B cell (primary cell): ENCODE results near the gene GSTT4. TPM values are rescaled to one million over a fixed set of nuclear protein-coding genes. Genes with fewer than 3 reads are reported as not detected.

ENCODE experiments used
- ATAC-seq: fragments of 200-7000 bp; cut with Tn5 transposase; one replicate; pipeline ENCODE4 v1.10.0; 2021; ENCODE audit warnings: low read depth, mild to moderate bottlenecking, moderate number of reproducible peaks, moderate library complexity
- CTCF ChIA-PET: fragments of 350-600 bp; sonication (Branson Sonifier 250); formaldehyde crosslinking; loops from one replicate; lab custom pipeline; 2021; ENCODE audit warnings: antibody characterized with exemption, inconsistent platforms; lab: Charles Lee
- POLR2A ChIA-PET: fragments of 350-600 bp; sonication (Branson Sonifier 250); formaldehyde crosslinking; loops from one replicate; lab custom pipeline; 2021; ENCODE audit warnings: antibody characterized with exemption; lab: Charles Lee
- DNase-seq: peaks from one replicate; pipeline ENCODE4 v3.0.0; 2013
- H2AFZ ChIP-seq: 2 replicates; pipeline ENCODE4 v1.6.1; 2012; ENCODE audit warnings: mild to moderate bottlenecking, low read depth, low read length; ENCODE audit not compliant: insufficient read depth, poor library complexity, severe bottlenecking
- H3K27ac ChIP-seq, 2 donors: 1 replicate in 1 of 2; 2 replicates in 1 of 2; pipeline ENCODE4 v1.5.1; 2012 to 2013; ENCODE audit warnings: low read length in 2 of 2, mild to moderate bottlenecking in 2 of 2, moderate library complexity in 1 of 2
- H3K27me3 ChIP-seq, 4 experiments: fragments of 200-600 bp in 1 of 4; sonication (generic) in 1 of 4; replicated peaks in 1 of 4; 1 replicate in 2 of 4; 2 replicates in 2 of 4; pipeline versions ENCODE4 v1.6.1 to v1.7.0; 2013 to 2016; ENCODE audit warnings: low read length in 3 of 4, mild to moderate bottlenecking in 2 of 4, mixed read lengths in 1 of 4, moderate library complexity in 1 of 4; ENCODE audit not compliant: insufficient read depth in 4 of 4, control insufficient read depth in 3 of 4; ENCODE audit errors: control extremely low read depth in 1 of 4
- H3K36me3 ChIP-seq, 2 experiments: replicated peaks in 1 of 2; 1 replicate in 1 of 2; 2 replicates in 1 of 2; pipeline versions ENCODE4 v1.6.1 to v1.7.1; 2013; ENCODE audit warnings: low read length in 1 of 2; ENCODE audit not compliant: insufficient read depth in 2 of 2, control insufficient read depth in 1 of 2; ENCODE audit errors: control extremely low read depth in 1 of 2, extremely low read depth in 1 of 2
- H3K4me1 ChIP-seq, 2 donors: fragments of 200-600 bp in 1 of 2; sonication (generic) in 1 of 2; 1 replicate in 1 of 2; 2 replicates in 1 of 2; pipeline versions ENCODE4 v1.5.1 to v1.6.1; 2013 to 2017; ENCODE audit warnings: low read length in 2 of 2; ENCODE audit not compliant: control insufficient read depth in 2 of 2, insufficient read depth in 2 of 2
- H3K4me2 ChIP-seq: replicated peaks from 2 replicates; pipeline ENCODE3; 2012; ENCODE audit warnings: mild to moderate bottlenecking, low read depth, low read length; ENCODE audit not compliant: poor library complexity, severe bottlenecking
- H3K4me3 ChIP-seq, 5 experiments: fragments of 200-600 bp in 1 of 5; sonication (generic) in 1 of 5; 1 replicate in 3 of 5; 2 replicates in 2 of 5; pipeline versions ENCODE4 v1.5.1 to v1.7.0; 2011 to 2016; ENCODE audit warnings: low read length in 4 of 5, mild to moderate bottlenecking in 4 of 5, low read depth in 2 of 5, control low read depth in 1 of 5, moderate library complexity in 1 of 5; ENCODE audit not compliant: insufficient read depth in 1 of 5; ENCODE audit errors: control extremely low read depth in 1 of 5, extremely low read depth in 1 of 5
- H3K79me2 ChIP-seq: fragments of 200-600 bp; sonication (generic); one replicate; pipeline ENCODE4 v1.6.0; 2016; ENCODE audit warnings: low read length; ENCODE audit not compliant: control insufficient read depth, insufficient read depth
- H3K9ac ChIP-seq: fragments of 200-600 bp; sonication (generic); 2 replicates; pipeline ENCODE4 v1.6.1; 2017; ENCODE audit warnings: mild to moderate bottlenecking, low read length, moderate library complexity
- H3K9me3 ChIP-seq, 3 donors: one replicate each; pipeline versions ENCODE4 v1.6.1 to v1.7.1; 2013; ENCODE audit warnings: low read length in 2 of 3; ENCODE audit not compliant: control insufficient read depth in 2 of 3, insufficient read depth in 1 of 3; ENCODE audit errors: control extremely low read depth in 1 of 3
- H4K20me1 ChIP-seq: 2 replicates; pipeline ENCODE4 v1.6.0; 2012; ENCODE audit warnings: mild to moderate bottlenecking, low read length; ENCODE audit not compliant: insufficient read depth, control insufficient read depth, poor library complexity, severe bottlenecking
- H3K27ac Mint-ChIP-seq: one replicate; pipeline ENCODE4 v1.8.0; 2021; ENCODE audit warnings: mixed read lengths
- H3K27me3 Mint-ChIP-seq: one replicate; pipeline ENCODE4 v1.8.0; 2021; ENCODE audit warnings: mixed read lengths
- H3K4me1 Mint-ChIP-seq: one replicate; pipeline ENCODE4 v1.8.0; 2021; ENCODE audit warnings: mixed read lengths
- H3K4me3 Mint-ChIP-seq: one replicate; pipeline ENCODE4 v1.8.0; 2021; ENCODE audit warnings: mixed read lengths
- H3K9me3 Mint-ChIP-seq: one replicate; pipeline ENCODE4 v1.8.0; 2022; ENCODE audit warnings: mixed read lengths; ENCODE audit not compliant: insufficient read depth
- EZH2 ChIP-seq: IDR thresholded peaks from 2 replicates; pipeline ENCODE4 v1.6.1; 2012; ENCODE audit warnings: borderline replicate concordance, low read depth, mild to moderate bottlenecking, moderate library complexity, low read length; ENCODE audit not compliant: insufficient read depth, poor library complexity, severe bottlenecking
- whole genome bisulfite sequencing: methylation state at CpG from one replicate; pipeline ENCODE4 v1.1.5; 2013; ENCODE audit warnings: missing lambda C conversion rate; ENCODE audit not compliant: insufficient coverage; 5-methylcytosine and 5-hydroxymethylcytosine counted together
- intact Hi-C: fragments of 100-400 bp; cut with micrococcal nuclease; formaldehyde crosslinking; loops from one replicate; pipeline ENCODE4 v1.10.0; 2022
- polyA plus RNA-seq: library from polyadenylated mRNA; depleted of rRNA; stranded (reverse); fragments of >200 nt; gene quantifications from 2 replicates; pipeline ENCODE4 v1.2.3, GENCODE V29; 2012
- total RNA-seq, 2 donors: library from RNA; stranded (reverse); fragments of 120-200 nt in 1 of 2; gene quantifications; 1 replicate in 1 of 2; 2 replicates in 1 of 2; pipeline versions ENCODE4 v1.2.3 to v1.2.4, GENCODE V29; 2013 to 2022
- TF ChIP-seq, protein P1 (sequence below): fragments of 200-600 bp; IDR thresholded peaks from one replicate; pipeline ENCODE4 v1.8.0; 2022; ENCODE audit warnings: antibody characterized with exemption, mild to moderate bottlenecking

The GSTT4 gene
- total and polyA plus RNA-seq, 2 donors (not counting 1 experiment from before 2014, with no cell fraction given) = not detected

DNA sequence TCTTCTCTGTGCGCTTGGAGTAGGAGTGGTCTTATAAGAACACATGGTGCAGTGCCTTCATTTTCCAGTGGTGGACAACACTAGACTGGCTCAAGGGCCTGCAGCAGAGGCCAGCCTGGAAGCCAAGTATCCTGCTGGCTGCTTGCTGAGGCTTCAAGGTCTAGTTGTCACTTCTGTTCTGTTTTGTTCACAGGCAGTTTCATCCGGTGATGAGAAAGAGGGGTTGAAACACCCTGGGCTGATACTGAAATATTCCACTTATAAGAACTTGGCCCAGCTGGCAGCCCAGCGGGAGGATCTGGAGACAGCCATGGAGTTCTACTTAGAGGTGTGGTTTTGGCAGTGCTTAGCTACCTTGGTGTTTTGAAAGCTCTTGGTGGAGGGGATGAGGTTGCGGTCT is 35.7 kb upstream of the GSTT4 start:
- H3K9me3 Mint-ChIP-seq = no peaks in the 10 kb centered on the region
- no peak overlapping the region for H3K4me3 Mint-ChIP-seq
- intact Hi-C loops = no loop called here
- Histone ChIP-seq H3K4me2 (no peak overlapping the region), H2AFZ (no peak overlapping the region), H3K79me2 (no peaks in the 10 kb centered on the region), H3K36me3 (peaks cover 2 to 67% of the 10 kb centered on the region in 2 experiments), H3K27ac (no peak overlapping the region), H3K4me1 (no peaks in the 10 kb centered on the region), H3K9ac (no peak overlapping the region), H3K4me3 (no peak overlapping the region), H3K9me3 (no peaks in the 10 kb centered on the region), H3K27me3 (no peaks in the 10 kb centered on the region), H4K20me1 (no peaks in the 10 kb centered on the region)
- no peaks in the 10 kb centered on the region for H3K4me1 Mint-ChIP-seq
- WGBS = 95% methylated on average over 4 of the region's 4 CpGs
- no peaks in the 10 kb centered on the region for H3K27me3 Mint-ChIP-seq
- ATAC-seq (no peak), DNase-seq (no peak)
- TF ChIP-seq EZH2 = no peak
- TF ChIP-seq, protein P1, sequence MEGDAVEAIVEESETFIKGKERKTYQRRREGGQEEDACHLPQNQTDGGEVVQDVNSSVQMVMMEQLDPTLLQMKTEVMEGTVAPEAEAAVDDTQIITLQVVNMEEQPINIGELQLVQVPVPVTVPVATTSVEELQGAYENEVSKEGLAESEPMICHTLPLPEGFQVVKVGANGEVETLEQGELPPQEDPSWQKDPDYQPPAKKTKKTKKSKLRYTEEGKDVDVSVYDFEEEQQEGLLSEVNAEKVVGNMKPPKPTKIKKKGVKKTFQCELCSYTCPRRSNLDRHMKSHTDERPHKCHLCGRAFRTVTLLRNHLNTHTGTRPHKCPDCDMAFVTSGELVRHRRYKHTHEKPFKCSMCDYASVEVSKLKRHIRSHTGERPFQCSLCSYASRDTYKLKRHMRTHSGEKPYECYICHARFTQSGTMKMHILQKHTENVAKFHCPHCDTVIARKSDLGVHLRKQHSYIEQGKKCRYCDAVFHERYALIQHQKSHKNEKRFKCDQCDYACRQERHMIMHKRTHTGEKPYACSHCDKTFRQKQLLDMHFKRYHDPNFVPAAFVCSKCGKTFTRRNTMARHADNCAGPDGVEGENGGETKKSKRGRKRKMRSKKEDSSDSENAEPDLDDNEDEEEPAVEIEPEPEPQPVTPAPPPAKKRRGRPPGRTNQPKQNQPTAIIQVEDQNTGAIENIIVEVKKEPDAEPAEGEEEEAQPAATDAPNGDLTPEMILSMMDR = no peak
- ChIA-PET CTCF (no interaction called here), POLR2A (no interaction called here)
- H3K27ac Mint-ChIP-seq = no peak overlapping the region

DNA sequence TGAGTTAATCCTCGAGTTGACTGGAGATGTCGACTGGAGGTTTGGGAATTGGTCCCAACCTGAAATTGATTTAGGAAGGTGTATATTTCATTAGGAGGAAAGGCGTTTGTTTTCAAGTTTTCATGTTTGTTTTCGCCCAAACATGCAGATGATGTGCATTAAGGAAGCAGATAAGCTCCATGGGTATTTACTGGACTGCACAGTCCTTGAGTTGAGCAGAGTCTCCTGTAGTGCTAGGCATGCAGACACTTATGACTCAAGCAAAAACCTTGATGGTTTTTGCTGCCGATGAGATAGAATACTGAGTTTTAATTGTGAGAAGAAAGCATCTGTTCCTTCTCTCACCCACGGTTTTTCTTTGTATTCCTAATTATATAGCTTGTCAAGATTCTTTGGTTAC is 33.8 kb upstream of the GSTT4 start:
- DNase-seq (no peak), ATAC-seq (no peak)
- Histone ChIP-seq H2AFZ (no peak overlapping the region), H3K27ac (no peak overlapping the region), H3K79me2 (no peaks in the 10 kb centered on the region), H4K20me1 (no peaks in the 10 kb centered on the region), H3K36me3 (peaks cover 2 to 64% of the 10 kb centered on the region in 2 experiments), H3K9ac (no peak overlapping the region), H3K9me3 (no peaks in the 10 kb centered on the region), H3K4me1 (no peaks in the 10 kb centered on the region), H3K4me3 (no peak overlapping the region), H3K27me3 (no peaks in the 10 kb centered on the region), H3K4me2 (no peak overlapping the region)
- ChIA-PET POLR2A (no interaction called here), CTCF (interaction anchor here (1.4 to 1.7 kb wide), 3 partner anchors 9 to 136 kb away, joined by 3 to 7 read pairs (median 4); no protein-coding TSS in a partner anchor)
- Mint-ChIP-seq H3K27me3 (no peaks in the 10 kb centered on the region), H3K9me3 (no peaks in the 10 kb centered on the region), H3K4me1 (no peaks in the 10 kb centered on the region), H3K27ac (no peak overlapping the region), H3K4me3 (no peak overlapping the region)
- 100% methylated on average over 4 of the region's 6 CpGs for WGBS
- intact Hi-C loops = no loop called here
- no peak for TF ChIP-seq EZH2
- TF ChIP-seq, protein P1 = no peak
